GM18505 (cell line): Measurements from ENCODE around the gene IGSF9B.

ENCODE experiments used
- ATAC-seq: cut with Tn5 transposase; IDR thresholded peaks from one replicate; pipeline ENCODE4 v1.9.1; 2021; ENCODE audit not compliant: unreplicated experiment
- POLR2A ChIP-seq: IDR thresholded peaks from 4 replicates; pipeline ENCODE4 v1.6.1; 2011; ENCODE audit warnings: borderline replicate concordance; ENCODE audit not compliant: insufficient read depth, insufficient read length; ENCODE audit errors: extremely low read depth

IGSF9B gene

DNA sequence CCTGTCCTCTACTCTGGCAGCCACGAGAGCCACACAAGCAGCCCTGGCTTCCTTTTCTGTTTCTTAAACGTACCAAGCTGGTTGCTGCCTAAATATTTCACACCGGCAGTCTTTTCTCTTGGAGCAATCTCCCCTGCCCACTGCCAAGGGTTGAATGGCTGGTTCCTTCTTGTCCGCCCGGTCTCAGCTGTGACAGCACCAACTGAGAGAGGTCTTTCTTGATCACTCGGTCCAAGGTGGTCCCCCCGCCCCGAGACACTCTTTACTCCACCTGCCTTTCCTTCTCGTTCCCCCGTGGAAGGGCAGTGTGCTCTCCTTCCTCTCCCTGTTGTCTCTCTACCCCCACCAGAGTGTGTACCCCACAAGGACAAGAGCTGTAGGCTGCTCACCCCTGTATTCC lies 33.7 kb upstream of the IGSF9B start:
- no peak for TF ChIP-seq POLR2A
- ATAC-seq = no peak

DNA sequence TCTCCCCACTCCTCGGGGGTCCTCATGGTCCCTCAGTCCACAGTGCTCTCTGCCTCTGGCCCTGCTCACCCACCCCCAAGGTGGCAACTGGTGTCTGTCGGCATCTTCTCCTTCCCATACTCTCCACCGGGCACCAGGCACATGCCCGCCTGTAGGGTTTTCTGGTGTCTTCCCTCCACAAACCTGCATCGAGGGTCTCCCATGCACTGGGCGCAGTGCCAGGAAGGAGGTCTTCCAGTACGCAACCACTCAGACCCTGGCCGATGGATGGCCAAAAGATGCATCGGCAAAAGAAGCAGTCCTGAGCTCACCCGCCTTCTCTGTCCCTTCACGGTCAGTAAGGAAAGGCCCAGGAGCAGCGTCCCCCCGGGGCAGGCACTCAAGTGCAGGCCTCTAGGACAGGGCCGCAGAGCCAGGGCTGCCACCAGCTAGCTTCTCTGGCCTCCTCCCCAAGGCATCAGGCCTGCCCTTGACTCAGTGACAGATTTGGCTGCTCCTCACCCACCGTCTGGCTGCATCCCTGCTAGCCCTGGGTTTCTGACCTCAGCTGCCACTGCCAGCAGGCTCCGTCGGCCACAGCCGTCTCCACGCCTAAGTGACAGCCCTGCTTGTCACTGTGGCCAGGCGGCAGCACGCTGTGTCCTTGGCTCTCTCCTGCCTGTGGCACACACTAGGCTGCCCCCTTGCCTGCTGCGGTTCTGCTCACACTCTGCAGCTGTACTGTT lies 32.1 kb upstream of the IGSF9B start:
- no peak for TF ChIP-seq POLR2A
- no peak for ATAC-seq

DNA sequence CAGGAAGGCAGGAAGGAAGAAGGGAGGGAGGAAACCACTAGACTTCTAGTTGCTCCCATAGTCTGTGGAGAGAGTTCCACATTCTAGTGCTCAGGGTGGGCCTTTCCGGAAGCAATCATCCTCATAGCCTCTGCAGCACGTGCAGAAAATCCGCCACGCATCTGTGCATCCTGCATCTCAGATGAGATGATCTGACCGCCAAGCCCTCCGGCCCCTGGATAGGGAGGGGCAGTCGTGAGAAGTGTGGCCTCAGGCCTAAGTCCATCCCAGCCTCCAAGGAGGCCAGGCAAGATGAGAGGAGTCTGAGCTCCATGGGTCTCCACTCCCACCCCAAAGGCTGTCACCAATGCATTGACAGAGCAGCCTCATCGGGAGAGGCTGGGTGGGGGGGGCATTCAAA lies 30.4 kb upstream of the IGSF9B start:
- TF ChIP-seq POLR2A = no peak
- ATAC-seq = no peak

DNA sequence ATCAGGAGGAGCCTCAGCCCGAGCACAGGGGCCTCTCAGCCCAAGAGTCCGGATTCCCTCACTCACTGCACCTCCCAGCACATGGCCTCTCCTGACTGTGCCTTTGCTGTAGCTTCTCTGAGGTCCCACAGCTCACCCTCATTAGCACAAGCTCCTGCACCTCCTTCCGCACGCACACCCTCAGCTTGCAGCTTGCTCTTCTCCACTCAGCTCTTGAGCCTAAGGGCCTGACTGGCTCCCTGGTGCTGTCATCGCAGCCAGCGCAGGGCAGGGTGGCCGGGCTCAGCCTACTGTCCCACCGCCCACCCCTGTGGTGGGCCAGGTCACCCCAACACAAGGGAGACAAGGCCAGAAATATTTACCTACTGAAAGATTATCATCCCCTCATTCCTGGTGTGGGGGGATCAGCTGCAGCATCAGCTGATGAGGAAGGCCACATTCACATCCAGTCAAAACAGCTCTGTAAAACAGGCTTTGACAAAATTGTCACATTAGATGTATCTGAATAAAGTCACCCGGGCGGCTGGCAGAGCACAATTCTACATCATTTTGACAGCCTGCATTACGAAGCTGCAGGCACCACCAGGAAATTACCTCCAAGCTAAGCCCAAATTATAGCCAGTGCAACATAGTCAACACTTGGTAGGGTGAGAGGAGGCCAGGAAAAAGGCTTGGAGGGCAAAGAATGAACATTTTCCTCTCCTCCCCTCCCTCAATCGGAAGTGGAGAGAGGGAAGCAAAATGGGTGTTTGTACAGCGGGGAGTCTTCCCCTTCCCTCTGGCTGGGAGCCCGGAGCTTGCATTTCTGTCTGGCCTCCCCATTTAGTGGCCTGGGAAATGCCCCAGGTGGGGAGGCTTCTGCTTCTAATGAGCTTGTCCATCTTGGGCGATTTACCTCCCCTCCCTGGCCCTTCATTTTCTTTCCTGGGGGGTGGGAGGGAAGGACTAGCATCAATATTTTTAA lies 29.5 kb upstream of the IGSF9B start:
- TF ChIP-seq POLR2A = no peak
- ATAC-seq = no peak

DNA sequence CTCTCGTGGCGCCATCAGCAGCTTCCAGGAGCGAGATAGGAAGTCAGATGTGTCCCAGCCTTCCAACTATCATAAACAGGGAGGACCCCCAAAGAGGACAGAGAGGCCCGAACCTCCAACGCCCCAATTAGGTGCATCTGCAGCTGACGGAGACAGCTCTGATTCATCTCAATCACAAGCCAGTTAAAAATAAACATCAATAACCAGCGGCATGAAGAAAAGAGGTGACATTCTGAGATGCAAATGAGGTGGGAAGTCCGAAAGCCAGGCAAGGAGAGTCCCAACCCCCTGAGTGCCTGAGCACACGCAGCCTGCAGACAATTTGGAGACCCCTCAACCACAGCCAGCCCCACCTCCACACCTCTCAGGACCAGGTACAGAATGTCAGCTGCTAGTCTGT lies 28.1 kb upstream of the IGSF9B start:
- no peak for TF ChIP-seq POLR2A
- ATAC-seq = no peak

DNA sequence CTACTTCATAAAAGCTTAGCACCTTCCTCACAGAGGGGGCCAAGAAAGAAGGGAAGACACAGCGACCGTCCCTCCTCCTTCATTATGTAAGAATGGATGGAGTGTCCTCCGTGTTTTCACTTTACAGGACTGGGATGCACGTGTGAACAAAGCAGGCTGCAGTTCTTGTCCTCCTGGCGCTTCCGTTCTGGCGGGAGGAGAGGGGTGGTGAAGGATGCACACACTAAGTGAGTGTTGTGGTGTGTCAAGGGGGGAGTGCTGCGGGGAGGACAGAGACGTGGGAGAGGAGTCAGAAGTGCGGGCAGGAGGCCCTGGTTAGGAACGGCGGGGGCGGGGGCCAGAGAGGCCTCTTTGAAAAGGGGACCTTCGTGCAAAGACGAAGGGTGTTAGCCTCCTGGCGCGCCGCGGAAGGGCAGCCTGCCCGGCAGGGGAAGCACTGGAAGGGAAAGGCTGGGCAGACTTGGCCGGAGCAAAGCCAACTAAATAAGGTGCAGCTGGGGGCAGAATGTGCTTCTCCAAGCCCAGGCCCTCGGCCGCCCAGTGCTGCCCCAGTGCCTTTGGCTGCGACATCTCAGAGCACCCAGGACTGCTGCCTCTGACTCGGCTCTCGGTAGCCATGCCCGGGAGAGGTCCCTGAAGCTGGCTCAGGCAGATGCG lies 27.0 kb upstream of the IGSF9B start:
- no peak for ATAC-seq
- no peak for TF ChIP-seq POLR2A

DNA sequence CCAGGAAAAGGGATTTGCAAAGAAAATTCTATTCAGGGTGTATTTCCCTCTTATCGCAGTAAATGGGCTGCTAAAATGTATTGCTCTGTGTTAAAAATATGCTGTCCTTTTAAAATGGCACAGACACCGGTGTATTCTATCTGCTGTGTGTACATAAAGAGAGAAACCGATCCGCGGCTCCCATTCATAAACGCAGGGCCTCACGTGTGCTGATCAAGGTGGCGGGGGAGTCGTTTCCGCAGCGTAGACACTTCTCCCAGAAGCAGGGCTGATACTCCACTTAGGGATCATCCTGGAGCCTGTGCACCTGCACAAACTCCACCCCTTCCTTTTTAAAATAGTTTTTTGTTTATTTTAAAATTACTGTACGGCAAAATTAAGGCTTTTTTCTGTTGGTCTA lies 26.1 kb upstream of the IGSF9B start:
- no peak for TF ChIP-seq POLR2A
- ATAC-seq = no peak

DNA sequence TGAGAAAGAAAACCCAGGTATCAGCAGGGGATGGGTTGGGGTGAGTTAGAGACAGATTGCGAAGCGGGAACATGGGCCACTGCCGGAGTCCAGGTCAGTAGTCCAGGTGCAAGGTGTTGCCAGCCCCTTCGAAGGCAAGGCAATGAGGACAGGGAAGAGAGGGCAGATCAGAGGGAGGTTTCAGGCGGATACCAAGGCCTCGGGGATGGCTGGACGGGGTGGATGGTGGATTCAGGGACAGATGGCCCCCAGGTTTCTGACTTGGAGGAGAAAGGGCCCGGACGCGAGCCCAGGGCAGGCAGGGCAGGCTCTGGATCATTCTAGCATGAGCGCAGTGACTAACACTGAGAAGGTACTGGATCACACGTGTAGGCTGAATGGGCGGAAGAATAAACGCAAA lies 25.4 kb upstream of the IGSF9B start:
- no peak for TF ChIP-seq POLR2A
- no peak for ATAC-seq

DNA sequence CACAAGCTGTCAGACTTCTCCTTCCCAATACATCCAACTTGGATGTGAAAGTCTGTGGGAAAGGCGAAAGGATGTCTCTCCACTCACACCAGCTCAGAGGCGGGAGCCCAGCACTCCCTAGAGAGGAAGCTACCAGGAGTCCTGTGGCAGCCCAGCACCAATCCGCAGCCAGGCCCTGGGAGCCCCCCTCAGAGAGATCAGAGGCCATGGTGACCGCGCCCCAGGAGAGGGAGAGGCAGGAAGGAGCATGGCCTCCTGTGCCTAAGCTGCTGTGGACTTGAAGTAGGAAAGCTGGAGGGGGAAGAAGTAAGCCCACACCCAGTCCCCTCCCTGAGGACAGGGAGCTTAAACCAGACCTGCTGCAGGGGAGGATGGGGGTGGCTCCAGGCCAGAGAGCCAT lies 24.4 kb upstream of the IGSF9B start:
- TF ChIP-seq POLR2A = no peak
- ATAC-seq = no peak

DNA sequence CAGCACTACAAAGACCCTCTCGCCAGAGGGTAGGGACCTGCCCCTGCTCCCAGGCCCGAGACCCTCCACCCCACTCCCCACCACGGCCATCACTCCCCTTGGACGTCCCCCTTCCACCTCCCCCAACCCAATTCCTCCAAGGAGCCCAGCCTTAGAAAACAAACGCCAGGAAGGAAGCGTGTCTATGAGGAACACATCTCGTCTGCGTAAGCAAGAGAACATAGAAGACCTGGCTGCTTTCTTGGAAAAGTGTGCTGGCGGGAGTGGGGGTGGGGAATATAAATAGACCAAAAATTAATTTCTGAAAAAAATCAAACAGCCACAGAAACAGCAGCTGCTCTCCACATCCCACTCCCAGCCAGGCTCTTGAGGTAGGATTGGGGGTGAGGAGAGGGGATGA lies 23.9 kb upstream of the IGSF9B start:
- no peak for ATAC-seq

DNA sequence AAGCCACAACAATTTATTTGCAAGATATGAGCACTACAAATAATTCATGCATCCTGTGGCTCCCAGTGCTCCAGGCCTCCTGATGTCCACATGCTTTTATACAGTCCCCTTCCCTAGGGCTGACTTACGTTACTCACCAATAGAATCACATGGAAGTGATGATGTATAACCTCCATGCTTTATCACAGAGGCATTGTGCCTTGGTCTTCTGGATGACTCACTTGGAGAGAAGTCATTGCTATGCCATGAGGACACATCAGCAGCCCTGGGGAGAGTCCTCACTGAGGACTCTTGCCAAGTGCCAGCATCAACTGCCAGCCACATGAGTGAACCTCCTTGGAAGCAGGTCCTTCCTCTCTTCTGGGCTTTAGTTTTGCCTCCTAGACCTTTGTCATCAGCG lies 22.0 kb upstream of the IGSF9B start:
- TF ChIP-seq POLR2A = no peak
- ATAC-seq = no peak

More for the DNA sequence above, 23.9 kb upstream of the IGSF9B start:
- no peak for TF ChIP-seq POLR2A

DNA sequence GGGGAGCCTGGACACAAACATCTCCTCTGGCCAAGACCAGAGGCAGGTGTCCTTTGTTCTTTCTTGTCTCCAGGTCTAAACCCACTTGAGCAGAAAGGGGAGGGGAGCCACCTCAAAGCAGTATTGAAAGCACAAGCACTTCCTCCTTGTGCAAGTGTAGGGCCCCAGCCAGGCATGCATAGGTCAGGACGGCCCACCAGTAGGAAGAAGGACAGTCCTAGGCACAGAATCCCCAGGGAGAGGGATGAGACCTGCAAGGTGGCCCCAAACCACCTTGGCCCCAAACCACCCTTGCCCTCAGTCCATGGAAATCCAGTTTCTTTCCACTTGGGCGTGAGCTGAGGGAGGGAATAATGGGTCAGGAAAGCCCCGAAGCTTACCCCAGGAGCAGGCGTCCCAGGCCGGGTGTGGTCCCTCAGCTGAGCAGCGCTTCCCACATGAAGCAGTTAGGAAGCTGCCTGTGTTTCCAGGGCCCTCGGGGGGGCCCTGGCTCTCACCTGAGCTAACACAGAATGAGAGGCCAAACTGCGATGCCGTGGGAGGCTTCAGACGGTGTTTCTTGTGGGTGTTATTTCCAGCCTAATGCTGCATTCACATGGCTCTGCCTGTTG lies 20.4 kb upstream of the IGSF9B start:
- peak; percentile 98 for ATAC-seq
- no peak for TF ChIP-seq POLR2A

DNA sequence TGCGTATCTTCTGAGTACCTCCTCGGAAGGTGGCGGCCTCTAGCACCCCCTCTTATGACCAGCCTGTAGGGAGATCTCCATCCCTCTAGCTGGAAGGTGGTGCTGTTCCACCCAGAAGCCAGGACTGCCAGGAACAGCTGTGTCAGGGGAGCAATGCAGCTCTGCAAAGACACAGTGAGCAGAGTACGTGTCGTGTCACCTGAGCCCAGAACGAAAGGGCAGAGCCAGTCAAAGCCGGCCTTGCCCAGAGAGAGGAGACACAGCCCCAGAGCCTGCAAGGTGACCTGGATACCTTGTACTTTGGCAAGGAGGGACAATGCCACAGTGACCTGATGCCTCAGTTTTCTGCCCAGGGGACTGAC lies 18.7 kb upstream of the IGSF9B start:
- TF ChIP-seq POLR2A = no peak
- no peak for ATAC-seq
